Loucy (cell line): ENCODE measurements around the gene PDCL3.

Source experiments
- H2AFZ ChIP-seq: fragments of 200-600 bp; sonication (generic); 2 replicates; pipeline ENCODE4 v1.6.0; 2016; ENCODE audit warnings: antibody characterized with exemption, mild to moderate bottlenecking, low read length, moderate library complexity
- H3F3A ChIP-seq: fragments of 200-600 bp; 2 replicates; pipeline ENCODE4 v1.6.0; 2016; ENCODE audit warnings: antibody characterized with exemption, low read depth, mild to moderate bottlenecking
- H3K27me3 ChIP-seq: fragments of 200-600 bp; sonication (generic); 2 replicates; pipeline ENCODE4 v1.6.1; 2014; ENCODE audit warnings: low read length, mild to moderate bottlenecking; ENCODE audit not compliant: insufficient read depth, poor library complexity, severe bottlenecking
- H3K36me3 ChIP-seq: fragments of 200-600 bp; sonication (generic); 2 replicates; pipeline ENCODE4 v1.6.1; 2016; ENCODE audit warnings: low read length; ENCODE audit not compliant: insufficient read depth
- H3K4me1 ChIP-seq: fragments of 200-600 bp; sonication (generic); 2 replicates; pipeline ENCODE4 v1.5.1; 2014; ENCODE audit warnings: low read length, mild to moderate bottlenecking; ENCODE audit not compliant: insufficient read depth, poor library complexity, severe bottlenecking
- H3K4me2 ChIP-seq: fragments of 200-600 bp; sonication (generic); 2 replicates; pipeline ENCODE4 v1.6.0; 2014; ENCODE audit warnings: antibody characterized with exemption, low read length, low read depth, mild to moderate bottlenecking; ENCODE audit not compliant: poor library complexity, severe bottlenecking
- H3K4me3 ChIP-seq: fragments of 200-600 bp; sonication (generic); 2 replicates; pipeline ENCODE4 v1.5.1; 2014; ENCODE audit warnings: low read length, mild to moderate bottlenecking, mixed read lengths; ENCODE audit not compliant: poor library complexity, severe bottlenecking
- H3K79me2 ChIP-seq: fragments of 200-600 bp; sonication (generic); 2 replicates; pipeline ENCODE4 v1.6.1; 2014; ENCODE audit warnings: low read length; ENCODE audit not compliant: insufficient read depth
- H3K9ac ChIP-seq: fragments of 200-600 bp; sonication (generic); 2 replicates; pipeline ENCODE4 v1.6.0; 2014; ENCODE audit warnings: mild to moderate bottlenecking, low read depth, low read length, moderate library complexity; ENCODE audit not compliant: poor library complexity, severe bottlenecking
- H3K9me2 ChIP-seq: fragments of 200-600 bp; sonication (generic); replicated peaks from 2 replicates; pipeline ENCODE4 v1.6.1; 2016; ENCODE audit warnings: low read depth, low read length, mixed read lengths
- H3K9me3 ChIP-seq: fragments of 200-600 bp; sonication (generic); 2 replicates; pipeline ENCODE4 v1.6.1; 2014; ENCODE audit warnings: mild to moderate bottlenecking, antibody characterized with exemption, low read length, low read depth; ENCODE audit not compliant: insufficient read depth
- H4K20me1 ChIP-seq: fragments of 200-600 bp; sonication (generic); 2 replicates; pipeline ENCODE4 v1.6.0; 2014; ENCODE audit warnings: antibody characterized with exemption, low read length, mild to moderate bottlenecking; ENCODE audit not compliant: insufficient read depth, poor library complexity, severe bottlenecking
- EZH2phosphoT487 ChIP-seq: fragments of 200-600 bp; IDR thresholded peaks from 2 replicates; pipeline ENCODE4 v1.6.1; 2018; ENCODE audit warnings: antibody characterized with exemption, mild to moderate bottlenecking, moderate library complexity, borderline replicate concordance
- TF ChIP-seq, protein P1 (sequence below): fragments of 200-600 bp; sonication (generic); conservative IDR thresholded peaks from 2 replicates; pipeline ENCODE4 v1.5.1; 2014; ENCODE audit warnings: mild to moderate bottlenecking, antibody characterized with exemption, low read length

PDCL3 gene

DNA sequence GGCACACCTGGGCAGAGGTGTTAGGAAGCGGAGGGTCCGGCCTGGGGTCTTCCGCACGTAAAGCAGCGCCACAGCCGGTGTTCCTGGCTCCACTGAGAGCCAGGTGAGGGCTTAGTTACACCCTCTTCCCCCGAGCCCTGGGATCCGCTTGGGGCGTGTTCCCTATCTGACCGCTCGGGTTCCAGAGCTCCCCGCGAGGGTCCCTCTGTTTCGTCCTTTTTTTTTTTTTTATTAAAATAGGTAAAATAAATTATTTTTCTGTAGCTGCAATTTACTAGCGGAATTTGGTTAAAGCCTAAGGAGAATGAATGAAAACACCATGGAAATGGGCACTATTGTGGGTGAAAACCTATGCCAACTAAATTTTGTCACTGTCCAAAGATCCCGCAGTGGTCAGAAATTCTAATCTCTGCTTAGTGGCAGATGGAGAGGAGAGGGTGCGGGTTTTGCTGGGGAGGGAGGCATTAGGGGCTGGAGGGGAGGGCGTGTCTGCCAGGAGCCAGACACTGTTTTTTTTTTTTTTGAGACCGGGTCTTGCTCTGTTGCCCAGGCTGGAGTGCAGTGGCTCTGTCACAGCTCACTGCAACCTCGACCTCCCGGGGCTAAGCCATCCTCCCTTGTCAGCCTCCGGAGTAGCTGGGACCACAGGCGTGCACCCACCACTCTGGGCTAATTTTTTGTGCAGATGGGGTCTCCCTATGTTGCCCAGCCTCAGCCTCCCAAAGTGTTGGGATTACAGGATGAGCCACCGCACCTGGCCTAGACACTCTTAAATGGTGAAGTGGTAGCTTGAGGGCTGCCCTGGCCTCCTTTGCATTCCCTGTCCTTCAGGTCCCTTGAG lies 834 bp downstream of the PDCL3 start:
- Histone ChIP-seq H3K9me2 (no peaks in the 10 kb centered on the region), H3K9me3 (no peaks in the 10 kb centered on the region), H3K4me1 (peaks cover 25% of the 10 kb centered on the region), H3K27me3 (no peaks in the 10 kb centered on the region), H3K36me3 (peaks cover 8% of the 10 kb centered on the region; the same call in 1 of the 2 replicates), H3K79me2 (peaks cover 13% of the 10 kb centered on the region), H4K20me1 (no peaks in the 10 kb centered on the region), H3F3A (no peaks in the 10 kb centered on the region), H3K4me3 (peak overlapping the region; percentile 97), H3K4me2 (peak overlapping the region; percentile 86), H3K9ac (peak overlapping the region; percentile 95), H2AFZ (peak overlapping the region; percentile 98)
- TF ChIP-seq, protein P1, sequence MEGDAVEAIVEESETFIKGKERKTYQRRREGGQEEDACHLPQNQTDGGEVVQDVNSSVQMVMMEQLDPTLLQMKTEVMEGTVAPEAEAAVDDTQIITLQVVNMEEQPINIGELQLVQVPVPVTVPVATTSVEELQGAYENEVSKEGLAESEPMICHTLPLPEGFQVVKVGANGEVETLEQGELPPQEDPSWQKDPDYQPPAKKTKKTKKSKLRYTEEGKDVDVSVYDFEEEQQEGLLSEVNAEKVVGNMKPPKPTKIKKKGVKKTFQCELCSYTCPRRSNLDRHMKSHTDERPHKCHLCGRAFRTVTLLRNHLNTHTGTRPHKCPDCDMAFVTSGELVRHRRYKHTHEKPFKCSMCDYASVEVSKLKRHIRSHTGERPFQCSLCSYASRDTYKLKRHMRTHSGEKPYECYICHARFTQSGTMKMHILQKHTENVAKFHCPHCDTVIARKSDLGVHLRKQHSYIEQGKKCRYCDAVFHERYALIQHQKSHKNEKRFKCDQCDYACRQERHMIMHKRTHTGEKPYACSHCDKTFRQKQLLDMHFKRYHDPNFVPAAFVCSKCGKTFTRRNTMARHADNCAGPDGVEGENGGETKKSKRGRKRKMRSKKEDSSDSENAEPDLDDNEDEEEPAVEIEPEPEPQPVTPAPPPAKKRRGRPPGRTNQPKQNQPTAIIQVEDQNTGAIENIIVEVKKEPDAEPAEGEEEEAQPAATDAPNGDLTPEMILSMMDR = no peak
- no peak for TF ChIP-seq EZH2phosphoT487

GRCh38 chr2:100568989-100569388 lies 6.2 kb downstream of the PDCL3 start:
- TF ChIP-seq, protein P1 = no peak
- no peak for TF ChIP-seq EZH2phosphoT487
- no peaks in the 10 kb centered on the region for H3F3A ChIP-seq
- H2AFZ ChIP-seq = no peak overlapping the region
- peaks cover 8% of the 10 kb centered on the region for H3K79me2 ChIP-seq
- H3K9me2 ChIP-seq = no peaks in the 10 kb centered on the region
- H4K20me1 ChIP-seq = no peaks in the 10 kb centered on the region
- peaks cover 34% of the 10 kb centered on the region; the same call in 1 of the 2 replicates for H3K36me3 ChIP-seq
- H3K4me2 ChIP-seq = no peak overlapping the region
- H3K9me3 ChIP-seq = no peaks in the 10 kb centered on the region
- no peak overlapping the region for H3K9ac ChIP-seq
- H3K4me3 ChIP-seq = no peak overlapping the region
- no peaks in the 10 kb centered on the region for H3K27me3 ChIP-seq
- H3K4me1 ChIP-seq = peaks cover 11% of the 10 kb centered on the region

- H3K36me3 ChIP-seq = peaks cover 40% of the 10 kb centered on the region; the same call in 1 of the 2 replicates
- TF ChIP-seq, protein P1 = no peak
- TF ChIP-seq EZH2phosphoT487 = no peak
- H3F3A ChIP-seq = no peaks in the 10 kb centered on the region
- no peak overlapping the region for H2AFZ ChIP-seq
- no peaks in the 10 kb centered on the region for H3K27me3 ChIP-seq
- no peak overlapping the region for H3K9ac ChIP-seq
- peaks cover 6% of the 10 kb centered on the region for H3K4me1 ChIP-seq
- no peaks in the 10 kb centered on the region for H3K9me3 ChIP-seq
- no peak overlapping the region for H3K4me3 ChIP-seq
- H3K4me2 ChIP-seq = no peak overlapping the region
- H3K9me2 ChIP-seq = no peaks in the 10 kb centered on the region
- H4K20me1 ChIP-seq = no peaks in the 10 kb centered on the region
- H3K79me2 ChIP-seq = no peaks in the 10 kb centered on the region
These were observed 8.9 kb downstream of the PDCL3 start for GRCh38 chr2:100571668-100572067.
